Measurements from ENCODE around the gene PRAC2.

DNA sequence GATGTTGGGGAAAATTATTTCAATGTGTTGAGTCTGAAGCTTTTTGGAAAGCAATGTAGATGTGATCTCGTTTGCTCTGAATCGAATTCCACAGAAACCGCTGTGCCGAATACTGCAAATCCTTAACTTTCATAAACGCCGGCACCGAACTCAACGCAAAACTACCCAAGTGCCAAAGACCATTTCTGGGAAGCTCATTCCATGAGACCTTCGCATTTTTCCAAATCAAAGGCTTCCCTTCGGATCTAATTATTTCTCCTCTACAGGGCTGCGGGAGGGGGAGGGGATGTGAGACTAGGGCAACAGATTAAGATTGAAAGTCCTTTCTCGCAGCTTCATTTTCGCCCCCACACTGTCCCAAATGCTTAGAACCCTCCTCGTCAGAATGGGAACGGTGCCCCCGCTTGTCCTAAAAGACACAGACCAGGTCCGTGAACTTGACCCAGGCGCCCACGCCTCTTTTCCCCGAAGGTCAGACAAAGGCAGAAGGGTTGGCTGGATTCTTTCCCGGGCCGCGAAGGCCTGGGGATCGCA, 4.7 kb upstream of the PRAC2 start:
- TF ChIP-seq, protein P1, sequence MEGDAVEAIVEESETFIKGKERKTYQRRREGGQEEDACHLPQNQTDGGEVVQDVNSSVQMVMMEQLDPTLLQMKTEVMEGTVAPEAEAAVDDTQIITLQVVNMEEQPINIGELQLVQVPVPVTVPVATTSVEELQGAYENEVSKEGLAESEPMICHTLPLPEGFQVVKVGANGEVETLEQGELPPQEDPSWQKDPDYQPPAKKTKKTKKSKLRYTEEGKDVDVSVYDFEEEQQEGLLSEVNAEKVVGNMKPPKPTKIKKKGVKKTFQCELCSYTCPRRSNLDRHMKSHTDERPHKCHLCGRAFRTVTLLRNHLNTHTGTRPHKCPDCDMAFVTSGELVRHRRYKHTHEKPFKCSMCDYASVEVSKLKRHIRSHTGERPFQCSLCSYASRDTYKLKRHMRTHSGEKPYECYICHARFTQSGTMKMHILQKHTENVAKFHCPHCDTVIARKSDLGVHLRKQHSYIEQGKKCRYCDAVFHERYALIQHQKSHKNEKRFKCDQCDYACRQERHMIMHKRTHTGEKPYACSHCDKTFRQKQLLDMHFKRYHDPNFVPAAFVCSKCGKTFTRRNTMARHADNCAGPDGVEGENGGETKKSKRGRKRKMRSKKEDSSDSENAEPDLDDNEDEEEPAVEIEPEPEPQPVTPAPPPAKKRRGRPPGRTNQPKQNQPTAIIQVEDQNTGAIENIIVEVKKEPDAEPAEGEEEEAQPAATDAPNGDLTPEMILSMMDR (IDR thresholded peaks at IDR 0.05), result no peak
- TF ChIP-seq POLR2A (IDR thresholded peaks at IDR 0.05), result no peak
